Calu3 (cell line): ENCODE data around the gene CLNS1A. TPM values are rescaled to one million over a fixed set of nuclear protein-coding genes. Genes with fewer than 3 reads are reported as not detected.

ENCODE experiments used
- BruUV-seq: library from RNA; stranded (reverse); fragments of 400-500 nt; replicated peaks from 2 replicates; lab custom pipeline; 2021; lab: Mats Ljungman, UMichigan
- CTCF ChIA-PET: fragments of 300-600 bp; sonication (Branson Sonifier 250); formaldehyde crosslinking; loops from one replicate; lab custom pipeline; 2022; ENCODE audit warnings: antibody characterized with exemption; lab: Charles Lee
- DNase-seq: peaks from one replicate; pipeline ENCODE4 v3.0.0; 2022
- H3K27ac Mint-ChIP-seq: one replicate; pipeline ENCODE4 v1.8.0; 2022; ENCODE audit warnings: mixed read lengths; ENCODE audit not compliant: unreplicated experiment
- H3K27me3 Mint-ChIP-seq: one replicate; pipeline ENCODE4 v1.8.0; 2022; ENCODE audit warnings: mixed read lengths; ENCODE audit not compliant: unreplicated experiment
- H3K36me3 Mint-ChIP-seq: one replicate; pipeline ENCODE4 v1.8.0; 2022; ENCODE audit warnings: mild to moderate bottlenecking, moderate library complexity, mixed read lengths; ENCODE audit not compliant: insufficient read depth, unreplicated experiment
- H3K4me1 Mint-ChIP-seq: one replicate; pipeline ENCODE4 v1.8.0; 2022; ENCODE audit warnings: mild to moderate bottlenecking, low read depth, mixed read lengths; ENCODE audit not compliant: unreplicated experiment
- H3K4me3 Mint-ChIP-seq: one replicate; pipeline ENCODE4 v1.8.0; 2022; ENCODE audit warnings: mild to moderate bottlenecking, low read depth, moderate library complexity, mixed read lengths; ENCODE audit not compliant: unreplicated experiment
- H3K9me3 Mint-ChIP-seq: one replicate; pipeline ENCODE4 v1.8.0; 2022; ENCODE audit warnings: low read depth, mixed read lengths; ENCODE audit not compliant: unreplicated experiment
- CTCF ChIP-seq: fragments of 200-600 bp; IDR thresholded peaks from one replicate; pipeline ENCODE4 v1.8.0; 2022; ENCODE audit warnings: antibody characterized with exemption; ENCODE audit not compliant: unreplicated experiment
- intact Hi-C: fragments of 100-400 bp; cut with micrococcal nuclease; formaldehyde crosslinking; loops from one replicate; pipeline ENCODE4 v1.10.0; 2022; ENCODE audit not compliant: unreplicated experiment
- total RNA-seq: library from RNA; stranded (reverse); gene quantifications from 2 replicates; pipeline ENCODE4 v1.2.3, GENCODE V29; 2022

CLNS1A gene
- total RNA-seq, 1 experiment from 2014 or later: 99.6 TPM

DNA sequence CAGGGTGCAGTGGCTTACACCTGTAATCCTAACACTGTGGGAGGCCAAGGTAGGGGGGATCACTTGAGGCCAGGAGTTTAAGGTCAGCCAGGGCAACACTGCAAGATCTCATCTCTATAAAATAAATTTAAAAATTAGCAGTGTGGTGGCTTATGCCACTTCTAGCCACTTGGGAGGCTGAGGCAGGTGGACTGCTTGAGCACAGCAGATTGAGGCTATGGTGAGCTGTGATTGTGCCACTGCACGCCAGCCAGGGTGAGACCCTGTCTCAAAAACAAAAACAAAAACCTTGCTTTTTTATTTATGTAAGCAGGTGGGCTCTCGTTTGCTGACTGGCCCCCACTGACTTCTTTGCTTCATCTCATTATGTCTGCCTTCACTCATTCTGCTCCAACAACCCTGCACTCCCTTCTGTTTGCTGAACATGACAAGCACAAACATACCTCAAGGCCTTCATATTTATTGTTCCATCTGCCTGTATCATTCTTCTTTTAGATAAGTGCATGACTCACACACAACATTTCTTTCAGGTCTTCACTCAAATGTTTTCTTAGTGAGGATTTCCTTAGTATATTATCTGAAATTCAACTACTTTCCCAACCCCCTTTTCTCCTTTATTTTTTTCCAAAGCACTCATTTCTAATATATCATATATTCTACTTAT lies 32.4 kb upstream of the CLNS1A start:
- Mint-ChIP-seq H3K27me3 (no peaks in the 10 kb centered on the region), H3K27ac (no peak overlapping the region), H3K4me3 (no peak overlapping the region), H3K36me3 (peaks cover 42% of the 10 kb centered on the region), H3K4me1 (no peaks in the 10 kb centered on the region), H3K9me3 (no peaks in the 10 kb centered on the region)
- no peak for DNase-seq
- CTCF ChIA-PET: no interaction called here
- intact Hi-C loops: no loop called here
- no peak for TF ChIP-seq CTCF
- no TSS peak for BruUV-seq

DNA sequence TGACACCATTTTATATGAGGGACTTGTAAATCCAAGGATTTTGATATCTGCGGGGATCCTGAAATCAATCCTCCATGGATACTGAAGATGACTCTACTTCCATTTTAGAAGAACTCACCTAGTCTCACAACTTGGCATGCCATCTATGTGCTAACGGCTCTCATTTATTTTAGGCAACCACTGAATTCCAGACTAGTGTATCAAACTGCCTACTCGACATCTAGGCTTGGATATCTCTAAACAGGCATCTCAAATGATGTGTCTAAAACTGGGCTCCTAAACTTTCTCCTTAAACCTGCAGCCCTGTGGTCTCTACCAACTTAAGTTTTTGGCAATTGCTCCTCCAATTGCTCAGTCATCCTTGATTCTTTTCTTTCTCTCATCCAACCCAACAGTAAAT lies 31.2 kb upstream of the CLNS1A start:
- no peaks in the 10 kb centered on the region for H3K27me3 Mint-ChIP-seq
- DNase-seq: no peak
- CTCF ChIA-PET: no interaction called here
- intact Hi-C loops: no loop called here
- TF ChIP-seq CTCF: no peak
- no peak overlapping the region for H3K27ac Mint-ChIP-seq
- no TSS peak for BruUV-seq
- H3K36me3 Mint-ChIP-seq: peaks cover 31% of the 10 kb centered on the region
- no peaks in the 10 kb centered on the region for H3K9me3 Mint-ChIP-seq
- no peak overlapping the region for H3K4me3 Mint-ChIP-seq
- no peaks in the 10 kb centered on the region for H3K4me1 Mint-ChIP-seq

GRCh38 chr11:77665240-77665965 lies 27.8 kb upstream of the CLNS1A start:
- BruUV-seq: no TSS peak
- intact Hi-C loops: no loop called here
- TF ChIP-seq CTCF: no peak
- H3K4me3 Mint-ChIP-seq: no peak overlapping the region
- CTCF ChIA-PET: interaction anchor here (1.1 kb wide), 1 partner anchor 18 kb away, joined by 3 read pairs; no protein-coding TSS in a partner anchor
- peaks cover 19% of the 10 kb centered on the region for H3K36me3 Mint-ChIP-seq
- H3K27me3 Mint-ChIP-seq: no peaks in the 10 kb centered on the region
- H3K9me3 Mint-ChIP-seq: no peaks in the 10 kb centered on the region
- H3K4me1 Mint-ChIP-seq: no peaks in the 10 kb centered on the region
- DNase-seq: no peak
- no peak overlapping the region for H3K27ac Mint-ChIP-seq

DNA sequence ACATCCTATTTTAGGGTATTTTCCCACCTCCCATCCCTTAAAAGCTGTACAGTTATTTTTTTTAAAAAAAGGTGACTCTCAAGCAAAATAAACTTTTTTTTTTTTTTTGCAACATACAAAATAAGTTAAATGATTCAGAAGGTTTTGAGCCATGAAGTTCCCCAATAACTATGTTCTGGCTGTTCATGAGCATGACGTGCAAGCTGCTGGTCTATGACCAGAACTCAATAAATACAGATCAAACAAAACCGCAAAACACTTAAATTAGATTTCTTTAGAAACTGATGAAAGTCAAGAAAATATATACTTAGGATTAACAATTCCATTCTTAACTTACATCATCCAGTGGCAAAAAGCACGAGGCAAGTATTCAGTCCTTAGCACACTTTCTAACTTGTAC lies 24.1 kb upstream of the CLNS1A start:
- H3K27ac Mint-ChIP-seq: no peak overlapping the region
- no peaks in the 10 kb centered on the region for H3K4me1 Mint-ChIP-seq
- no peak for DNase-seq
- BruUV-seq: no TSS peak
- H3K36me3 Mint-ChIP-seq: peaks cover under 1% of the 10 kb centered on the region
- H3K4me3 Mint-ChIP-seq: no peak overlapping the region
- no peaks in the 10 kb centered on the region for H3K27me3 Mint-ChIP-seq
- no peaks in the 10 kb centered on the region for H3K9me3 Mint-ChIP-seq
- no peak for TF ChIP-seq CTCF
- CTCF ChIA-PET: no interaction called here
- intact Hi-C loops: no loop called here
